T-helper 1 cell (primary cell): ENCODE data around the gene ENO1.

Source experiments
- DNase-seq, 5 donors: peaks; one replicate each; pipeline ENCODE4 v3.0.0-alpha.2; 2012 to 2020

Gene ENO1

GRCh38 chr1:8870616-8871538 is 7.6 kb downstream of the ENO1 start:
- no peak for DNase-seq

- DNase-seq = no peak
Measured at GRCh38 chr1:8870103-8870502, 8.4 kb downstream of the ENO1 start.

GRCh38 chr1:8867878-8868567 is 10.5 kb downstream of the ENO1 start:
- DNase-seq = no peak

GRCh38 chr1:8866792-8867415 is 11.6 kb downstream of the ENO1 start:
- DNase-seq = no peak

GRCh38 chr1:8866173-8866791 is 12.2 kb downstream of the ENO1 start:
- no peak for DNase-seq

- DNase-seq = no peak
Measured at GRCh38 chr1:8864713-8865344, 13.7 kb downstream of the ENO1 start.

GRCh38 chr1:8863794-8864233 is 14.7 kb downstream of the ENO1 start:
- no peak for DNase-seq

- no peak for DNase-seq
Measured at GRCh38 chr1:8863138-8863537, 15.3 kb downstream of the ENO1 start.

- no peak for DNase-seq
Measured at GRCh38 chr1:8862528-8862927, 16.0 kb downstream of the ENO1 start.

GRCh38 chr1:8860738-8861516 is 17.6 kb downstream of the ENO1 start:
- DNase-seq = no peak

- DNase-seq = peak in 3 of 5 donors; percentile 33 to 56 (median 41)
Measured at GRCh38 chr1:8858888-8859706, 19.4 kb downstream of the ENO1 start.

- peak in 1 of 5 donors; percentile 29 for DNase-seq
Measured at GRCh38 chr1:8858112-8858668, 20.3 kb downstream of the ENO1 start.

- DNase-seq = no peak
Measured at GRCh38 chr1:8856689-8857412, 21.6 kb downstream of the ENO1 start.

- DNase-seq = no peak
Measured at GRCh38 chr1:8854240-8854639, 24.2 kb downstream of the ENO1 start.

GRCh38 chr1:8851060-8851459 is 27.4 kb downstream of the ENO1 start:
- no peak for DNase-seq

GRCh38 chr1:8848663-8849386 is 29.7 kb downstream of the ENO1 start:
- DNase-seq = peak; percentile 41 to 69 (median 64)

- DNase-seq = no peak
Measured at GRCh38 chr1:8847990-8848389, 30.5 kb downstream of the ENO1 start.

GRCh38 chr1:8846263-8846662 is 32.2 kb downstream of the ENO1 start:
- DNase-seq = no peak
